Activated T-cell treated with anti-CD3 and anti-CD28 coated beads for 1 hour (primary cell): ENCODE results near the gene GBP7.
"Not testable (repeated sequence)": the region's sequence is repeated elsewhere in the genome, so short reads cannot be mapped to it uniquely, and the experiment has no call there.

ENCODE experiments used
- DNase-seq: peaks from one replicate; pipeline ENCODE4 v3.0.0-alpha.2; 2020; ENCODE audit warnings: low read depth

The GBP7 gene, protein sequence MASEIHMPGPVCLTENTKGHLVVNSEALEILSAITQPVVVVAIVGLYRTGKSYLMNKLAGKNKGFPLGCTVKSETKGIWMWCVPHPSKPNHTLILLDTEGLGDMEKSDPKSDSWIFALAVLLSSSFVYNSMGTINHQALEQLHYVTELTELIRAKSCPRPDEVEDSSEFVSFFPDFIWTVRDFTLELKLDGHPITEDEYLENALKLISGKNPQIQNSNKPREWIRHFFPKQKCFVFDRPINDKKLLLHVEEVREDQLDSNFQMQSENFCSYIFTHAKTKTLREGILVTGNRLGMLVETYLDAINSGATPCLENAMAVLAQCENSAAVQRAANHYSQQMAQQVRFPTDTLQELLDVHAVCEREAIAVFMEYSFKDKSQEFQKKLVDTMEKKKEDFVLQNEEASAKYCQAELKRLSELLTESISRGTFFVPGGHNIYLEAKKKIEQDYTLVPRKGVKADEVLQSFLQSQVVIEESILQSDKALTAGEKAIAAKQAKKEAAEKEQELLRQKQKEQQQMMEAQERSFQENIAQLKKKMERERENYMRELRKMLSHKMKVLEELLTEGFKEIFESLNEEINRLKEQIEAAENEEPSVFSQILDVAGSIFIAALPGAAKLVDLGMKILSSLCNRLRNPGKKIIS

DNA sequence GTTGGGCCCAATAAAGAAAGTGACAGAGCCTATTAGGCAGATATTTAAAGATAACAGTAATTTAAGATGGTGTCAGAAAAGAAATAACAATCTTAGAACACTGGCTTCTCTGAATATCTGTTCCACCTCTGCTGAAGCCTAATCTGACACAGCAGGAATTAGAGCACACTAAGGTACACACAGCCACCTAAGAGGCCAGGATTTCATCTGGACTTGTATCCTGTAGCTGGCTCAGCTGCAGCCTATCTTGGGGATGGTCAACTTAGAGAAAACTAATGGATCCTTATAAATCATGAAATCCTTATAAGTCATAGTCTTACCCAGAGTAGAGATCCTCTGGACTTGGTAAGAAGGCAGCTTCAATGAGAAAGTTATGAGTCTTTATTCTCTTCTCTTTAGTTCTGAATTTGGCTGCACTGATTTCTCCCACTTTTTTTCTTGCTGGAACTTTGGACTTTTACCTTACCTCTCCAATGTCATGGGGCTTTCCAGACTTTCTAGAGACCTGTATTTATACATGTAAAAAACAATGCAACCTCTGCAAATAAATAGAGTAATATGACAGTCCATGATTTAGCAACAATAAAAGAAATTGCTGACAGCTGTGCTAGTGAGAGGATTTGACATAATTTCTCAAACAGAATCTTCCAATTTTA, at the start of gene GBP7:
Gene GBP7 (minus strand): TSS at position 403 of the 656 bp plus-strand sequence. CDS start 4,068 bp downstream, outside the sequence.
- no peak for DNase-seq

DNA sequence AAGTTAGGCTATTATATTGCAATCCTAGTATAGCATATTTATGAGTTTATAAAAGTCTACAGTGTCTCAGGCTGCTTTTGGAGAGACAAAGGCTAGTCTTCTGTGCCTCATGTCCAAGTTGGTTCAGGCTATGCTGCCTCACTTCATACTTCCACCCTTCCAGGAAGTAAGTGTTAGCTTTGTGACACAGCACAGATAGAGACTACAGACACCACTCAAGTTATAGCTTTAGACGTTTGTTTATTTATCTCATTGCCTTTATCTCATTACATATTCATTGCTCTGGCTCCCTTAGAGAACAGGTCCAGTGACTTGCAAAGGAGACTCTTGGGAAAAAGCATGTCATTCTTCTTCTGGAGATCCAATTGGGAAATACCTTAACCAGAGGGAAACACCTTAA, 45.5 kb upstream of the GBP7 start:
- DNase-seq = no peak

DNA sequence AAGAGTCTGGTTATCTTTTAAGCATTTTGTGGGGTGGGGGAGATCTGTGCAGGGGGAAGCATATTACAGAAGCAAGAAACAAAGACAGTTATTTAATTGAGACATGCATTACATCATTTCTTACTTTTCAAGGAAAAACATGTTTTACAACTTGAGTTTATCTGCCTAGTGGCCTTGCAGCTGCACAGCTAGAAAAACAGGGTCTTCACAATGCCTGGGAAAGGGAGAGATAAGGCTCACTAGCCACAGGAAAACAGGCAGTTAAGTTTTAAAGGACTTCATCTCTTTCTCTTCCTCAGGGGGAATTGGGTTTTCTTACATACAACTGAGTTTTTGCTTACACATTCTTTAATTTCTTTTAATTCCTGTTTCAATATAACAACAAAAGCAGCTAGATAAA, 44.0 kb upstream of the GBP7 start:
- DNase-seq = not testable (repeated sequence)

DNA sequence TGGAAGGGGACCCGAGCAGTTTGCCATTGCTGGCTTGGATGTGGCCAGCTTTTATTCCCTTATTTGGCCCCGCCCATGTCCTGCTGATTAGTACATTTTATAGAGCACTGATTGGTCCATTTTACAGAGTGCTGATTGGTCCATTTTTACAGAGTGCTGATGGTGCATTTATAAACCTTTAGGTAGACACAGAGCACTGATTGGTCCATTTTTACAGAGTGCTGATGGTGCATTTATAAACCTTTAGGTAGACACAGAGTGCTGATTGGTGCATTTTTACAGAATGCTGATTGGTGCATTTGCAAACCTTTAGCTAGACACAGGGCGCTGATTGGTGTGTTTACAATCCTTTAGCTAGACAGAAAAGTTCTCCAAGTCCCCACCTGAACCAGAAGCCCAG, 43.1 kb upstream of the GBP7 start:
- not testable (repeated sequence) for DNase-seq

DNA sequence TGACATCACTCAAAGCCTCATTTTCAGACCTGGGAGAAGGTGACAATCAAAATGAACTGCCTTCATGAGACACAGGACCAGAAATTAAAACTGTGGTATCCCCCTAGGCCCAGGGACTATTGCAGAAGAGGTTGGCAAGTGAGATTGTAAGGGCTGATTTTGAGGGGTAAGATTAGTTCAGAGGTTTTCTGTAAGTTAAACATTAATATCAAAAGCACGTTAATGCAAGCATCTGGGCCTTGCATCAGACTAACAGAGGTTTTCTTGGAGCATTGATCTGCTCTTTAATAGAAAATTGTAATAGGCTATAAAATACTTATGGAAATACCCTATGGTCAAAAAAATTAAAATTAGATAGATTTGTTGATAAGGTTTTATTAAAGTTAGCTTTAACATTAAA, 37.5 kb upstream of the GBP7 start:
- DNase-seq = no peak

DNA sequence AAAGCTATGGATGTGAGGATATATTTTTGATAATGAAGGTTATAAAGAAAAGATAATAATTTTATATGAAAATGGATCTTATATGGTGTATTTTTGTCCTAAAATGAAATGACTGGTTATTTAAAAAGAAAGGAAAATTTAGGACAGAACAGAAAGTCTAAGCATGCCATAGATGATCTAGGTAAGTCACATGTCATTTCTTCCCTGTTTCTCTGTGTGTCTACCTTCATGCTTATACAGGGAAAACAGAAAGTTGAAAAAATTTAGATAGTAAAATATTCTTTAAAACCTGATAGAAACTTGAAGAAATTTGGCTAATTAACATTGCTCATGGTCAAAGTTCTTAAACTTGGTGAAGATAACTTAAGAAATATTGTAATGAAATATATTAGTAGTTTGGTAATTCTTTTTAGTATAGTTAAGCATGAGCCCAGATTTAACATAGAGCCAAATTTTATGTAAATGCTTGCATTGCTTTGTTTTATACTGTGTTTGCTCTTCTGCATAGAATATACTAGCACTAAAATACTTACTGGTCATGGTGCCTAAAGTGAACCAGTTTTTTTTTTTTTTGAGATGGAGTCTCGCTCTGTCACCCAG, 35.3 kb upstream of the GBP7 start:
- DNase-seq = no peak

DNA sequence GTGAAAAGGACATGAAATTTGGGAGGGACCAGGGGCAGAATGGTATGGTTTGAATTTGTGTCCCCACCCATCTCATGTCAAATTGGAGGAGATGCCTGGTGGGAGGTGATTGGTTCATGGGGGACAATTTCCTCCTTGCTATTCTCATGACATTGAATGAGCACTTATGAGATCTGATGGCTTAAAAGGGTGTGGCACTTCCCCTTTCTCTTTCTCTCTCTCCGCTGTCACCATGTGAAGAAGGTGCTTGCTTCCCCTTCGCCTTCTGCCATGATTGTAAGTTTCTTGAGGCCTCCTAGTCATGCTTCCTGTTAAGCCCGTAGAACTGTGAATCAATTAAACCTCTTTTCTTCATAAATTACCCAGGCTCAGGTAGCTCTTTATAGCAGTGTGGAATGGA, 30.6 kb upstream of the GBP7 start:
- no peak for DNase-seq

DNA sequence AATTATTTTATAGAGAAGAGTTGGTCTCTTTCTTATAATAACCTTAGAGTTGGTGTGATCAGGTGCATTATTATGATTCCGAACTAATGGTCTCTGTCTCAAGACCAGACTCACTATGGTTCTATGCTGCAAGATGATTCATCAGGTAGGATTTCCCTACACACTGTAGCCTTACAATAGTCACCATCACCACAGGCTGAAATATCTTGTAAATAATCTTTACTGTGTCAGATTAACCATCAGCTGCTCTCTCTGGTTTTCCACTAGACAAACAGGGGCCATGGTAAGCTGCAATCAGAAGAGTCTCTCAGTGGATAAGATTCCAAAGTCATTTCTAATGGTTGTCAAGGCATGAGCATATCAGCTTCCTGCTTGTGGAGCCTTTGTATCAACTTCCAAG, 27.4 kb upstream of the GBP7 start:
- no peak for DNase-seq

DNA sequence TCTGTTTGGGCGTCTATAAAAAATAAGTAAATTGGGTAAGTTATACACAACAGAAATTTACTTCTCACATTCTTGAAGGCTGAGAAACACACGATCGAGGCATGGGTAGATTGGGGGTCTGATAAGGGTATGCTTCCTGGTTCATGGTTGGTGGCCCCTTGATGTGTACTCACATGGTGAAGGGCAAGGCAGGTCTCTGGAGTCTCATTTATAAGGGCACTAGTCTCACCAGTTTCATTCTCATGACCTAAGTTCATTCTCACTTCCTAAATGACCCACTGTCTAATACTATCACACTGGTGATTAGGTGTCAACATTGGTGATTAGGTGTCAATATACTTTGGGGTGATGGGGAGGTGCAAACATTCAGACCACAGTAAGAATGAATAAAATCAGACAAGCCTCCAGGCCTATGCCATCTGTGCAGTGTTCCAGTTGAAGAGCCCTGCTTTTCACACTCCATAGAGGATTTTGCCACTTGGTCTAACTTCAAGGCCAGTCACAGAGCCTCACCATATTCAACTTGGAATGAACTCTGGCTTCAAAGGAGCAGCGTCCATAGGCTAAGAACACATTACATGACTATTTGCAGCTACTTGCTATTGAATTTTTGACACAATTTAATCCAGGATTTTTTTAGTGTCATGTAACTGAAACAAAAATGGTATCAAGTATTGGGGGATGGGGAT, 25.4 kb upstream of the GBP7 start:
- no peak for DNase-seq

DNA sequence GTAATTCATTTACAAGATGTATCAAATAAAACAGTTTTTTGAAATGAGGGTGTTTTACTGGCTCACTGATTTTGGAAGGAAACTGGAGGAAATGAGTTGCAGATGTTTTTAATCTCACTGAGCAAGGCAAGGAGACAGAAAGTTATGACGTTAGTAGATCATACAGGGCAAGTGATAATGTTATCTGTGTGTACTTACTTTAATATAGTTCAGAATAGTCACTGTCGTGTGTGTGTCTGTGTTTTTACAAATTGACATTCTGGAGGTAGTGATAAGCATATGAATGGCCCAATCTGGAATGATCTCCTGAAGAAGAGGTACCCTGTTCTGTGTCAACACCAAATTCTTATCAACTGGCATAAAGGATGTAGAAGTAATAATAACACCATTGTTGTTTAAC, 24.9 kb upstream of the GBP7 start:
- DNase-seq = no peak

DNA sequence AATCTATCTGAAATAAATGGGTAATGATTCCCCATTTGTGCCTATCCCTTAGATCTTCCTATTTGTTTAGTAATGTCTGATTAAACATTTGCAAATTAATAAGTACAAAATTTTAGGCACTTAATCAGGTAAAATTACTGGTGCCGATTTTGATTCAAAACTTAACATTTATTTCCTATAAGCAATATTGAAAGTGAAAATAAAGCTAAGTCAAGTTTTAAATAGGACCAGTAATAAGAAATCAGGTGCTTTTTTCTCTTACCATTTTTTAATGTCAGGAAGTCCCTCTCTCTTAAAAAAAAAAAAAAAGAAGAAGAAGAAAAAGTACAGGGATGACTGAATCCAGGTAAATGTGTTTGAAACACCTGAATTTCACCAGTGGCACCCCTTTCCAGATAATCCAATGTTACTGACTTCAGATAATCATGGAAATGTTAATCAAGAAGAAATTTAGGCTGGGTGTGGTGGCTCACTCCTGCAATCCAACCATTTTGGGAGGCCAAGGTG, 23.8 kb upstream of the GBP7 start:
- DNase-seq = no peak

DNA sequence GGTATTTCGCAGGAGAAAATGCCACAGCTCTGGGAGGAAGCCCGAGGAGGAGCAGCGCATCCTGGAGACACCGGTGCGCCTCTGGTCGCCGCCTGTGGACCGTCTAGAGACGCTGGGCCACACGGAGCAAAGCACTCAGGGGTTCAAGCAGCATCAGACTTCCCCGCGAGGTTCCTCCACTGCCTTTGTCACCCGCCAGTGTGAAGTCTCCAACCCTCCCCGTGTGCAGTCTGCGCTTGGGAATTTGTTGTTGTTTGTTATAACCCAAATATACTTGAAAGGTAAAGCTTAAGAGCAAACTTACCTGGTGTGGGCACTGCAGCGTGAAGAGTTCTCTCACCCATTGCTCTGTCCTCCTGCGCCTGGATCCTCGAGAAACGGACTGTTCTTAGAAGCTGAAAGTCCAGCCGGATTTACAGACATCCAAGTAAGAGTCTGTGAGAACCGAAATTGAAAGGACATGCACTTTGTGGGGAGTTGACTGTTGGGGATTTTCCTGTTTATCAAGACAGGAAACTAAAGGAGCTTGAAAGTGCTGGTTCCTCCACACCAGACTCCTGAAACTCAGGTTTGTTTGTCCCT, 22.8 kb upstream of the GBP7 start, which contains the start of gene GBP4:
Gene GBP4 (minus strand): TSS at position 452 of the 582 bp plus-strand sequence. CDS start 108 bp downstream, at position 344.
- DNase-seq = peak; percentile 32

DNA sequence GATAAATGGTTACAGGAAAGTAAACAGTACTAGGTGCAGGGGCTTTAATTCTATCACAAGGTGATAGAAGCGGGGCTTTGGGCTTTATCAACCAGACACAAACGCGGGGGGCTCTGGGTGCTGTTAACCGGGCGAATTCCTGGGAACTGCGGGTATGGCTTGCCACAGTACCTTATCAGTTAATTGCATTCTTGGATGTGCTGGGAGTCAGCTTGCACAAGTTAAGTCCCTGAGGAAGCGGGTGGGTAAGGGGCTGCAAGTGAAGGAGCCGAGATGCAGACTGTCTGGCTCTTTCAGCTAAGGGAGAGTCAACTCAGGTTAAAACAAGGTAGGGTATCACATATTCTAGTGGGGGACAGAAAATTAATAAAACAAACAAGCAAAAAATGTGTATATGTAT, 22.3 kb upstream of the GBP7 start:
- no peak for DNase-seq

DNA sequence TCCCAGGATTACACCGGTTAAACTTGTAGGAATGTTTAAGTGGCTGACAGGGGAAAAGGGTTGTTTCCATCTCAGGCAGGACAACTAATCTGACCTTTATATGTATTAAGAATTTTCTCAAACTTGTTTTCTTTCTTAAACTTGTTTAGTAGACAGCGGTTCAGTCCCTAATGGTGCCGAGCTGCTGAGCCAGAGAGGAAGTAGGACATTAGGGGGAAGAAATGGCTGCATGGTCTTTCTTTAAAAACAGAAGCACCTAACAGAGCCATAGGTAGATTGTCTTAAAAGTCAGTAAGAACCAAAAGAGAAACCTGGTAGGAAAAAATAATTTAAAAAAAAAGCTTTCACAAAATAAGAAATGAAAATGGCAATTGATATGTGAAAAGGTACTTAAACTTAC, 19.7 kb upstream of the GBP7 start:
- no peak for DNase-seq

DNA sequence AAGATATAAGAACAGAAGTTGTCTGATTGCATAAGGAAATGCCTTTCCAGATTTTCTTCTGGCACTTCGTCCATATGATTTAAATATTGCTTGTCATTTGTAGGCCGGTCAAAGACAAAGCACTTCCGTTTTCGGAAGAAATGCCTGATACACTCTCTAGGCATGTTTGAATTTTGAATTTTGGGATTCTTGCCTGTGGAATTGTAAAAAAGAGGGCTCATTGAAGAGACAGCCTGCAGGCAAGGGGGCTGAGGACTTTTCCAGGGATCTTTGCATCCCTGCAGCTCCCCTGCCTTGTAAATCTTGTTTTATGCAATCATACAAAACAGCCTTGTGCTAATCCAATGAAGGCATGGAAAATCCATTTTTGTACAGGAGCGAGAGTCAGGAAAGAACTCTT, 15.5 kb upstream of the GBP7 start:
- DNase-seq = no peak

DNA sequence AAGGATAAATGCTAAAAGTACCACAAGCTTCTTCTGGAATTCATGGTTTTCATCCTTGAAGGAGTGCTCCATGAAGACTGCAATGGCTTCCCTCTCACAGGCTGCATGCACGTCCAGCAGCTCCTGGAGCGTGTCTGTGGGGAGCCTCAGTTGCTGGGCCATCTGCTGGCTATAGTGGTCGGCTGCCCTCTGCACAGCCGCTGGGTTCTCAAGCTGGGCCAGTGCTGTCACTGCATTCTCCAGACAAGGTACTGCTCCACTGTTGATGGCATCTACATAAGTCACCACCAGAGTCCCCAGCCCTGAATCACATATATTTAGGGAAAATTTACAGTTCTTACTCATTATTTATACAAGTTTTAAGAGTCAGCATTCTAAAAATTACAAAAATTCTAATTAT, 14.2 kb upstream of the GBP7 start:
- DNase-seq = no peak

DNA sequence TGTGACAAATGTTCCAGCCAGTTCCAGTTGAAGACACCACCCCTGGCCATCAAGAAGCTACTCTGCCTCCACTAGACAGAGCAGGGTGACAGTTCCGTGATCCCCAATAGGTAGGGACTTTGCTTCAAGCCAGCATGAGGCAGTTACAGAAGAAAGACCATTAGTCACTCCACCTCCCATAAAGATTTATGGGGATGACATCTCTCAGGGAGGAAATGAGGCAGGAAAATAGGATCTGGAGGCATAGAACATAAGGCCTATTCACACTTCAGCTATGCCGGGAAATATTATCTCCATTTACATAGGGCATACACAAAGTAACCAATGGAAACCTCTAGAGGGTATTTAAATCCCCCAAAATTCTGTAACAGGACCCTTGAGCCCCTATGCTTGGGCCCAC, 3.5 kb upstream of the GBP7 start:
- no peak for DNase-seq

DNA sequence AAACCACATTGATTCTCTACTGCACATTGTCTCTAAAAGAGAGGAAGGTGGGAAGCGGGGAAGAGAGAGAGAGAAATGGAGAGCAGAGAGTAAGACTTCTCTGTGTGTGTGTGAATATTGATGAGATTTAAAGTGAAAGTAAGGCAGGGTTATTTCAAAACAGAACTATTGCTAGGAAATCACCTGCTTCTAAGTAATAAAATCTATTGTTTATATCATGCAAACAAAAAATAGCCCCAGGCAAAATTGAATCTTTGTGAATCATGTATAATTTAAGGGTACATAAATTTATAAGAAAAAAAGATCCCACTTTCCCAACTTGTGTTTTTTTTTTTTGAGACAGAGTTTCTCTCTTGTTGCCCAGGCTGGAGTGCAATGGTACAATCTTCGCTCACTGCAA, 1.2 kb upstream of the GBP7 start:
- no peak for DNase-seq

DNA sequence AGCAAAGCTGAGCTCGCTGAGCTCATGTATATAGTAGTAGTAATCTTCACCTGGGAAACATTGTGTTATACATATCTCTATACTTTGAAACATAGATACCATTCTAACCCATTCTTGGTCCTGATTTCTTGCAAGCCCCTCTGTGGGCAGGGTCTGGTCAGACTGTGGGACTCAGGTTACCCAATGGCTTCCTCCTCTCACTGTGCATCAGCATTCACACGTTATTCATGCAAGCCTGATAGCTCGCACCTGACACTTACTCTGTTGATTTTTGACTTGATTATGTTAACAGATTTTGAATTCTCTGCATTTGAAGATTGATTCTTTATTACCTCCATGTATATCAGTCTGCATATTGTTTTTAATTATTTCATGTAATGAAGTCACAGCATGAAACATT, 1.3 kb downstream of the GBP7 start:
- DNase-seq = no peak

DNA sequence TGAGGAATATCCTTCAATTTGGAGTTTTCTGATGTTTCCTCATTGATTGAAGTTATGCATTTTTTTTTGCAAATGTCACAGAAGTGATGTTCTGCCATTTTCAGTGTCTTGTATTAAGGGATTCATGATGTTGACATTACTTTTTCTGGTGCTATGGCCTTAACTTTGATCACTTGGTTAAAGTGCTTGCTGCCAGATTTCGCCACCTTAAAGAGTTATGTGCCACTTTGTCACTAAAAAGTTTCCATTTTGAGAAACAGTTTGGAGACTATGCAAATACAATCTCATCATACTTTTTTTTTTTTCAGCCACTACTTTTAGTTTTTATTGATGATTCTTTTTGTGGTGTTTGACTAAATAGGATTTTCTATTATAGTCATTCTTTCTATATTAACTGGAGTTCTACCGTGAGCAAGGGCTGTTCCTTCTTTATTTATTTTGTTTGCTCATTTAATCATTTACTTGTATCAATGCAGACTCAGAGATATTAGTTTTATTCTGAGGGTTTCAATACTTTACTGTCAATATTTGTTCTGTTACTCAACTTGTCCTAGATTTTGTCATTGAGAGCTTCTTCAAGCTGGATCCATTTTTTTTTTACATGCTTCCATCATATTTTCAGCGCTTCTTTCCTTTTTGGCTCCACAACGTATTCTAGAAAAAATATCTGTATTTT, 3.2 kb downstream of the GBP7 start:
- no peak for DNase-seq

DNA sequence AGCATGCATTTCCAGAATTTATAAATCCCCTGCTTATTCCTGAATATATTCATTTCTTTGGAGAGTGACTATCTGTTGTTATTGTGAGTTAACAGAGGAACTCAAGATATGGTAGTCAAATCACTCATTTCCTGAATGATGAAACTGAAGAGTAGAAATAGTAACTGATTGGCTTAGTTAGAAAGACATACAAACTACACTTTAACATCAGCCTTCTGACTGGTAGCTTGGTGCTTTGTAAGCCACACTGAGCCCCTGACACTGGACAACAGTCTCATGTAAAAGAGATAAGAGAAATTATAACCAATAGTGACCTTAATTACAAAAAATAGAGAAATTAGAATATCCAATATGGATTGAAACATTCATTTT, 4.8 kb downstream of the GBP7 start:
- no peak for DNase-seq
